ENCODE measurements around the gene ERC2. TPM values are rescaled to one million over a fixed set of nuclear protein-coding genes. Genes with fewer than 3 reads are reported as not detected.

Gene ERC2
- total RNA-seq, 1 experiment from 2014 or later = 0.90 TPM

DNA sequence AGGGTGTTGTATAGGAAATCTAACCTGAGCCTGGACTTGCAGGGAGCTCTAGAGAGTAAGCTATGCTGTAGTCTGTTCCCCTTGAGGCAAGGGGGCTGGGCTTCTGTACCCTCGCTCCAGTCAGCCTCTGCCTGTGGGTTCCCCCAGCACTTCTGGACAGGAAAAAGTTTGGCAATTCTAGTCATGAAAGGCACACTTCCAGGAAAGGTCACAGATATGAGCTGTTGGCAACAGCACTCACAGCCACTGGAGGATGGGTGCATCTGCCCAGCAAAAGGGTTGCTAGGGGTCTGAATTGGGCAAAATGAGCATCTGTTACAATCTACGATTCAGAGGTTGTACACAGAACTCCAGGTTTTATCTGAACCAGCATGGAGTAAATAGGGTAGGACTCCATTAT lies 281.2 kb downstream of the ERC2 start:
- H3K27ac ChIP-seq (ENCODE audit: low read depth, low read length, poor library complexity, severe bottlenecking) = no peak overlapping the region
- POLR2A ChIA-PET (ENCODE audit: low non-redundant PET) = no interaction called here
- TF ChIP-seq, protein P1, sequence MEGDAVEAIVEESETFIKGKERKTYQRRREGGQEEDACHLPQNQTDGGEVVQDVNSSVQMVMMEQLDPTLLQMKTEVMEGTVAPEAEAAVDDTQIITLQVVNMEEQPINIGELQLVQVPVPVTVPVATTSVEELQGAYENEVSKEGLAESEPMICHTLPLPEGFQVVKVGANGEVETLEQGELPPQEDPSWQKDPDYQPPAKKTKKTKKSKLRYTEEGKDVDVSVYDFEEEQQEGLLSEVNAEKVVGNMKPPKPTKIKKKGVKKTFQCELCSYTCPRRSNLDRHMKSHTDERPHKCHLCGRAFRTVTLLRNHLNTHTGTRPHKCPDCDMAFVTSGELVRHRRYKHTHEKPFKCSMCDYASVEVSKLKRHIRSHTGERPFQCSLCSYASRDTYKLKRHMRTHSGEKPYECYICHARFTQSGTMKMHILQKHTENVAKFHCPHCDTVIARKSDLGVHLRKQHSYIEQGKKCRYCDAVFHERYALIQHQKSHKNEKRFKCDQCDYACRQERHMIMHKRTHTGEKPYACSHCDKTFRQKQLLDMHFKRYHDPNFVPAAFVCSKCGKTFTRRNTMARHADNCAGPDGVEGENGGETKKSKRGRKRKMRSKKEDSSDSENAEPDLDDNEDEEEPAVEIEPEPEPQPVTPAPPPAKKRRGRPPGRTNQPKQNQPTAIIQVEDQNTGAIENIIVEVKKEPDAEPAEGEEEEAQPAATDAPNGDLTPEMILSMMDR (conservative IDR thresholded peaks at IDR 0.05; ENCODE audit: low read depth, low read length) = no peak
- TF ChIP-seq EZH2 (IDR thresholded peaks at IDR 0.05; ENCODE audit: borderline replicate concordance, low read depth, low read length, poor library complexity, severe bottlenecking) = no peak
- CTCF ChIA-PET = no interaction called here
- no peak overlapping the region for H3K4me3 ChIP-seq (ENCODE audit: low read depth, low read length, poor library complexity, severe bottlenecking)
- H3K4me1 ChIP-seq (ENCODE audit: insufficient read depth, low read length, poor library complexity, severe bottlenecking) = no peaks in the 10 kb centered on the region
- BruUV-seq (replicated peaks) = no TSS peak
- no peaks in the 10 kb centered on the region for H3K36me3 ChIP-seq (ENCODE audit: insufficient read depth, low read length, poor library complexity, severe bottlenecking)
- intact Hi-C loops (cut with micrococcal nuclease; ENCODE audit: unreplicated experiment) = no loop called here
- no peaks in the 10 kb centered on the region for H3K9me3 ChIP-seq (ENCODE audit: low read depth, low read length, poor library complexity, severe bottlenecking)
- H3K27me3 ChIP-seq (replicated peaks; ENCODE audit: insufficient read depth, low read depth, low read length, poor library complexity) = no peaks in the 10 kb centered on the region
- no peak for DNase-seq (ENCODE audit: low spot score)

DNA sequence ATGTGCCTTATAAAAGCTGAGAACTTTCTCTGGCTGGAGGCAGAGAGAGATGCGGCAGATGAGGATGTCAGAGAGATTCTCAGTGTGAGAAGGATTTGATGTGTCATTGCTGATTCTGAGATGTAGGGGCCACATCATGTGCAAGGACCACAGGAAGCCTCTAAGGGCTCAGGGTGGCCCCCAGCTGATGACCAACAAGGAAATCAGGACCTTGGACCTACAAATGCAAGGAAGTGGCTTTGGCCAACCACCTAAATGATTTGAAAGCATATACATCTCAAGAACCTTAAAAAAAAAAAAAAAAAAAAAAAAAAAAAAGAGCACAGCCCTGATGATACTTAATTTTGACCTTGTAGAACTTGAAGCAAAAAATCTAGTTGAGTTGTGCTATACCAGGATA lies 282.4 kb downstream of the ERC2 start:
- no peaks in the 10 kb centered on the region for H3K27me3 ChIP-seq (replicated peaks; ENCODE audit: insufficient read depth, low read depth, low read length, poor library complexity)
- H3K36me3 ChIP-seq (ENCODE audit: insufficient read depth, low read length, poor library complexity, severe bottlenecking) = no peaks in the 10 kb centered on the region
- no TSS peak for BruUV-seq (replicated peaks)
- H3K4me3 ChIP-seq (ENCODE audit: low read depth, low read length, poor library complexity, severe bottlenecking) = no peak overlapping the region
- no peaks in the 10 kb centered on the region for H3K4me1 ChIP-seq (ENCODE audit: insufficient read depth, low read length, poor library complexity, severe bottlenecking)
- ChIA-PET CTCF (interaction anchor here (0.6 kb wide), 1 partner anchor 14 kb away, joined by 7 read pairs; no protein-coding TSS in a partner anchor), POLR2A (ENCODE audit: low non-redundant PET) (no interaction called here)
- intact Hi-C loops (cut with micrococcal nuclease; ENCODE audit: unreplicated experiment) = no loop called here
- DNase-seq (ENCODE audit: low spot score) = no peak
- H3K9me3 ChIP-seq (ENCODE audit: low read depth, low read length, poor library complexity, severe bottlenecking) = no peaks in the 10 kb centered on the region
- H3K27ac ChIP-seq (ENCODE audit: low read depth, low read length, poor library complexity, severe bottlenecking) = no peak overlapping the region
- TF ChIP-seq, protein P1 (conservative IDR thresholded peaks at IDR 0.05; ENCODE audit: low read depth, low read length) = no peak
- no peak for TF ChIP-seq EZH2 (IDR thresholded peaks at IDR 0.05; ENCODE audit: borderline replicate concordance, low read depth, low read length, poor library complexity, severe bottlenecking)

DNA sequence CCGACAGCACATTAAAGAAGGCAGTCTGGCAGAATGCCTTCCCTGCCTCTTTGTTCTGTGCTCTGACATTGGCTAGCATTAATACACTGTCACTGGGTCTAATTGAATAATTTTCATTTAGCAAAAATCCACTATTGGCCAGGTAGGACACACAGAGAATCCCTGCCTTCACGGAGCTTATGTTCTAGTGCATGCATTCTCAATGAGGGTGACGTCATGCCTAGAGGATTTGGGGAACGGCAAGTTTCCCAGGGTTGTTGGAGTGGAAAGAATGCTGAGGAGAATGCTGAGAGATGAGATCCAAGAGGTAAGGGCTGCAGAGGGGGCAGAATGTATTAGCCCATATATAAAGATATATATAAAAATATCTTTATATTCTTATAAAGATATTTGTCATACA lies 284.7 kb downstream of the ERC2 start:
- no TSS peak for BruUV-seq (replicated peaks)
- intact Hi-C loops (cut with micrococcal nuclease; ENCODE audit: unreplicated experiment) = no loop called here
- ChIA-PET POLR2A (ENCODE audit: low non-redundant PET) (no interaction called here), CTCF (no interaction called here)
- Histone ChIP-seq H3K4me3 (ENCODE audit: low read depth, low read length, poor library complexity, severe bottlenecking) (no peak overlapping the region), H3K4me1 (ENCODE audit: insufficient read depth, low read length, poor library complexity, severe bottlenecking) (no peaks in the 10 kb centered on the region), H3K36me3 (ENCODE audit: insufficient read depth, low read length, poor library complexity, severe bottlenecking) (no peaks in the 10 kb centered on the region), H3K27me3 (replicated peaks; ENCODE audit: insufficient read depth, low read depth, low read length, poor library complexity) (no peaks in the 10 kb centered on the region), H3K9me3 (ENCODE audit: low read depth, low read length, poor library complexity, severe bottlenecking) (no peaks in the 10 kb centered on the region), H3K27ac (ENCODE audit: low read depth, low read length, poor library complexity, severe bottlenecking) (no peak overlapping the region)
- no peak for DNase-seq (ENCODE audit: low spot score)
- TF ChIP-seq, protein P1 (conservative IDR thresholded peaks at IDR 0.05; ENCODE audit: low read depth, low read length) = no peak
- TF ChIP-seq EZH2 (IDR thresholded peaks at IDR 0.05; ENCODE audit: borderline replicate concordance, low read depth, low read length, poor library complexity, severe bottlenecking) = no peak

Measured in A673 (cell line).